ENCODE results near the gene DLG2. TPM values are rescaled to one million over a fixed set of nuclear protein-coding genes. Genes with fewer than 3 reads are reported as not detected.

Gene DLG2
- total RNA-seq, 1 donor from 2014 or later, result 0.26 TPM

DNA sequence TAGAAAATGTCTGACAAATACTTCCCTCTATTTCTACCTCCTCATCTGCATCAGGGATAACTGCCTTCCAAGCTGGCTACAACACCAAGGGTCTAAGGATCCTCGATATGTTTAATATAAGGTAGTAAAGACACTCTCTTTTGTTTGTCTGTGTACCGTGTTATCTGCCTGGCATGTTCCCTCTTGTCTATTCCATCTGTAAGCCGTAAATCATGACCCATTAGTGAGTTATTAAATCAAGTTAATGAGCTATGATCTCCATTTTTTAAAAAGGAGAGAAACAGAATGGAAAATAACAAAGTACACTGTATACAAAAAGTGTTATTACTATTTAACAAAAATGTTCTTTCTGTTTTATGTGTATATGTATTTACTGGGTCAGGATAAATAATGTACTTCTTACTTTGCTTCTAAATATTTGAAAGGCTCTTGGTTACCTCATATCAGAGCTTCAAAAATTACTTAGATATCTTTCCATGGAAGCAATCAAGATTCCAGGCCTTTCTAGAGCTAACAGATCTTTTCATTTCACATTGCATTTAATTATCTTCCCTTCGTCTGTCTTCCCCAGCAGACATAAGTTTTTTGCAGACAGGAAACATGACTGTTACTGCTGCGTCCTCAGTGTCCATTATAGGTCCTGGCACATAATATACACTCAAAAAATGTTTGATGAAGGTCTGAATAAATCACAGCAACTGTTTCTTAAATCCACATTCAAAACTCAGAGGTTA, 1998.4 kb downstream of the DLG2 start:
- no peak for DNase-seq (ENCODE audit: low read depth)
- no peaks in the 10 kb centered on the region for H3K36me3 ChIP-seq (ENCODE audit: control insufficient read depth, insufficient read depth, low read length)
- no peaks in the 10 kb centered on the region for H3K27me3 ChIP-seq (ENCODE audit: control insufficient read depth, insufficient read depth, low read length)
- TF ChIP-seq, protein P1, sequence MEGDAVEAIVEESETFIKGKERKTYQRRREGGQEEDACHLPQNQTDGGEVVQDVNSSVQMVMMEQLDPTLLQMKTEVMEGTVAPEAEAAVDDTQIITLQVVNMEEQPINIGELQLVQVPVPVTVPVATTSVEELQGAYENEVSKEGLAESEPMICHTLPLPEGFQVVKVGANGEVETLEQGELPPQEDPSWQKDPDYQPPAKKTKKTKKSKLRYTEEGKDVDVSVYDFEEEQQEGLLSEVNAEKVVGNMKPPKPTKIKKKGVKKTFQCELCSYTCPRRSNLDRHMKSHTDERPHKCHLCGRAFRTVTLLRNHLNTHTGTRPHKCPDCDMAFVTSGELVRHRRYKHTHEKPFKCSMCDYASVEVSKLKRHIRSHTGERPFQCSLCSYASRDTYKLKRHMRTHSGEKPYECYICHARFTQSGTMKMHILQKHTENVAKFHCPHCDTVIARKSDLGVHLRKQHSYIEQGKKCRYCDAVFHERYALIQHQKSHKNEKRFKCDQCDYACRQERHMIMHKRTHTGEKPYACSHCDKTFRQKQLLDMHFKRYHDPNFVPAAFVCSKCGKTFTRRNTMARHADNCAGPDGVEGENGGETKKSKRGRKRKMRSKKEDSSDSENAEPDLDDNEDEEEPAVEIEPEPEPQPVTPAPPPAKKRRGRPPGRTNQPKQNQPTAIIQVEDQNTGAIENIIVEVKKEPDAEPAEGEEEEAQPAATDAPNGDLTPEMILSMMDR (IDR thresholded peaks at IDR 0.05; ENCODE audit: insufficient read depth, low read length, severe bottlenecking), result no peak
- H3K4me3 ChIP-seq (ENCODE audit: low read depth, low read length), result no peak overlapping the region
- no peak for FAIRE-seq

DNA sequence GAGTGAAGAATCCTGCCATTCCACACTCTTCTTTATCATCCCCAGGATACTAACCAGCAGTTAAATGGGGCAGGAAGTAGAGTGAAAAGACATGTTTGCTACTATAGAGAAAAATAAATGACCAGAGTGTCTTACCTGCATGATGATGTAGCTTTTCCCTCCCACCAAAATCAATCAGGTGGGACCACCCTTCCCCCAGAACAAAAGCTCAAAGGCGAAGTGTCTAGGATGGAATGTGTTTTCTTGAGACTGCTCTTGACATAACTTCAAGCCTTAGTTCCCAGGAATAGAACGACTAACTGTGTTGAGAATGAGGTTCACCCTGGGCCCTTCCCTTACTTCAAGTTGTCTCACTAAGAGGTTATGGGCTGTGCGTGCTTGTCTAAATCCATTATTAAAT, 2001.8 kb downstream of the DLG2 start:
- DNase-seq (ENCODE audit: low read depth), result no peak
- no peak overlapping the region for H3K4me3 ChIP-seq (ENCODE audit: low read depth, low read length)
- H3K36me3 ChIP-seq (ENCODE audit: control insufficient read depth, insufficient read depth, low read length), result no peaks in the 10 kb centered on the region
- no peak for FAIRE-seq
- TF ChIP-seq, protein P1 (IDR thresholded peaks at IDR 0.05; ENCODE audit: insufficient read depth, low read length, severe bottlenecking), result no peak
- no peaks in the 10 kb centered on the region for H3K27me3 ChIP-seq (ENCODE audit: control insufficient read depth, insufficient read depth, low read length)

DNA sequence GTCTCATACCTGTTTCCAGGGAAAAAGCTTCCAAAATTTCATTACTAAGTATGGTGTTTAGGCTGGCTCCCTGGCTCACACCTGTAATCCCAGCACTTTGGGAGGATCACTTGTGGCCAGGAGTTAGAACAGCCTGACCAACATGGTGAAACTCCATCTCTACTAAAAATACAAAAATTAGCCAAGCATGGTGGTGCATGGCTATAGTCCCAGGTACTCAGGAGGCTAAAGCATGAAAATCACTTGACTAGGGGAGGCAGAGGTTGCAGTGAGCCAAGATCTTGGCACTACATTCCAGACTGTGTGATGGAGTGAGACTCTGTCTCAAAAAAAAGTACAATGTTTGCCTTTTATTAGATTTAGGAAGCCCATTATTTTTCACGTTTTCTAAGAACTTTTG, 2009.5 kb downstream of the DLG2 start:
- no peaks in the 10 kb centered on the region for H3K27me3 ChIP-seq (ENCODE audit: control insufficient read depth, insufficient read depth, low read length)
- FAIRE-seq (no peak), DNase-seq (ENCODE audit: low read depth) (no peak)
- H3K36me3 ChIP-seq (ENCODE audit: control insufficient read depth, insufficient read depth, low read length), result no peaks in the 10 kb centered on the region
- no peak overlapping the region for H3K4me3 ChIP-seq (ENCODE audit: low read depth, low read length)
- TF ChIP-seq, protein P1 (IDR thresholded peaks at IDR 0.05; ENCODE audit: insufficient read depth, low read length, severe bottlenecking), result no peak

DNA sequence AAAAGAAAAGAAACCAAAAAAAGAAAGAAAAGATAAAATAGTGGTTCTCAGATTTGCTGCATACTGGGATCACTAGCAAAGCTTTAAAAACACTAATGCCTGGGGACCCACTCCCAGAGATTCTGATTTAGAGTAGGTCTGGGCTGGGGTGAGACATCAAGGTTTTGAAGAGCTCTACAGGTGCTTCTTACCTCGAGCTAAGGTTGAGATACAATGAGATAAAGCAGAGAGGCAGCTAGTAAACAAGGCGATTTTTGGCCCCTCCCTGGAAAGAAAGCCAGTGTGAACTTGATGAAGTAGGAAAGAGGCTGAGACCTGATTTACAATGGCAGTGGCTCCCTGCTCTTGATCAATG, 2013.4 kb downstream of the DLG2 start:
- TF ChIP-seq, protein P1 (IDR thresholded peaks at IDR 0.05; ENCODE audit: insufficient read depth, low read length, severe bottlenecking), result no peak
- Histone ChIP-seq H3K4me3 (ENCODE audit: low read depth, low read length) (no peak overlapping the region), H3K36me3 (ENCODE audit: control insufficient read depth, insufficient read depth, low read length) (no peaks in the 10 kb centered on the region), H3K27me3 (ENCODE audit: control insufficient read depth, insufficient read depth, low read length) (no peaks in the 10 kb centered on the region)
- FAIRE-seq (no peak), DNase-seq (ENCODE audit: low read depth) (no peak)

DNA sequence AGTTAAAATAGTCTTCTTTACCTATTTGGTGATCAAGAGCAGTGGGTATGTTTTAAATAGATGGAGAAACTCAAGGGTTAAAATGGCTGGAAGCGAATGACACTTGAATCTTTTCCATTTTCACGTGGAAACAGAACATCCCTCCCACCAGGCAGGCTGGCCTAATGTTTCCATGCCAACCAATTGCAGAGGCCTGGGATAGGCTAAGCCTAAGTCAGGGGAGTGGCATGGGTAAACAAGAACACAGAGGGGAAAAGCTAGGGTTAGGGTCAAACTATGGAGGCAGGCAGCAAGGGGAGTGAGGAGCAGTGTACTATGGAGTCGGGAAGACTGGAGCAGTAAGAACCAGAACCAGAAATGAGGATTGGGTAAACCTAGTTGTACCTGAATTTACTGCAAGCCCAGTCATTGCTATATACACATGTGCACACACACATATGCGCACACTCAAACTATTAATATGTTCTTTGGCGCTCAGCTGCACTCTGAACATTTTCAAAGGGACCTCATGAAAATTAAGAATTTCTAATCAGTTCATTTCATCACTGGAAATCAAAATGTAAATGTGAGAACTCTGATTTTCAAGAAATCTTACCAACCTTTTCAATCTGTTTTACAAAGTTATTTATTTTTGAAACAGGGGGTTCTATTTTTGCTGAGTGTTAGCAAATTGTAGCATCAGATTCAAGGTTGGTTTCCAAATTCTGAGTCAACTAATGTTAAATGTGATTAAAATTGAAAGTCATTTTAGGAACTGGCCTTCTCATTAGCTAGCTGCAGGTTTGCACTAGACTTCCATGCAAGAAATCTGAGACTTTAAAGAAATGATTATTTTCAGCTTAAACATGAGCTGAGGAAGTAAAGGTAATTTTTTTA, 2014.0 kb downstream of the DLG2 start:
- Histone ChIP-seq H3K27me3 (ENCODE audit: control insufficient read depth, insufficient read depth, low read length) (no peaks in the 10 kb centered on the region), H3K36me3 (ENCODE audit: control insufficient read depth, insufficient read depth, low read length) (no peaks in the 10 kb centered on the region), H3K4me3 (ENCODE audit: low read depth, low read length) (no peak overlapping the region)
- TF ChIP-seq, protein P1 (IDR thresholded peaks at IDR 0.05; ENCODE audit: insufficient read depth, low read length, severe bottlenecking), result no peak
- DNase-seq (ENCODE audit: low read depth) (no peak), FAIRE-seq (no peak)

Measured in bronchial epithelial cell (primary cell).